WTC11 (cell line): ENCODE data around the gene GAPDHS. TPM values are rescaled to one million over a fixed set of nuclear protein-coding genes. Genes with fewer than 3 reads are reported as not detected.

Source experiments
- ATAC-seq: fragments of 200-7000 bp; cut with Tn5 transposase; 2 replicates; pipeline ENCODE4 v1.10.0; 2021; ENCODE audit warnings: mild to moderate bottlenecking, moderate library complexity
- CTCF ChIA-PET: fragments of 300-600 bp; sonication (Branson Sonifier 250); formaldehyde crosslinking; loops from one replicate; lab custom pipeline; 2021; ENCODE audit warnings: antibody characterized with exemption; lab: Charles Lee
- POLR2A ChIA-PET: fragments of 350-600 bp; sonication (Branson Sonifier 250); formaldehyde crosslinking; loops from one replicate; lab custom pipeline; 2021; ENCODE audit warnings: antibody characterized with exemption; lab: Charles Lee
- DNase-seq: peaks from one replicate; pipeline ENCODE4 v3.0.0; 2021; ENCODE audit warnings: low spot score
- H3K27ac Mint-ChIP-seq: 2 replicates; pipeline ENCODE4 v1.8.0; 2021; ENCODE audit warnings: mixed read lengths
- H3K27me3 Mint-ChIP-seq: 2 replicates; pipeline ENCODE4 v1.8.0; 2021; ENCODE audit warnings: low read depth, mild to moderate bottlenecking, moderate library complexity, mixed read lengths
- H3K36me3 Mint-ChIP-seq: 2 replicates; pipeline ENCODE4 v1.8.0; 2021; ENCODE audit warnings: mixed read lengths
- H3K4me1 Mint-ChIP-seq: 2 replicates; pipeline ENCODE4 v1.8.0; 2022; ENCODE audit warnings: mixed read lengths
- H3K4me3 Mint-ChIP-seq: 2 replicates; pipeline ENCODE4 v1.8.0; 2021; ENCODE audit warnings: mild to moderate bottlenecking, moderate library complexity, mixed read lengths
- H3K9me3 Mint-ChIP-seq: 2 replicates; pipeline ENCODE4 v1.8.0; 2021; ENCODE audit warnings: mixed read lengths
- EMX1 ChIP-seq: fragments of 250-450 bp; sonication (Bioruptor Pico); IDR thresholded peaks from 2 replicates; pipeline ENCODE4 v1.8.0; 2021; ENCODE audit warnings: mild to moderate bottlenecking
- FOXJ3 ChIP-seq: sonication (generic); formaldehyde crosslinking; IDR thresholded peaks from 2 replicates; pipeline ENCODE4 v1.9.0; 2021; ENCODE audit warnings: missing genetic modification reagents, mild to moderate bottlenecking, borderline replicate concordance
- IRF2 ChIP-seq: sonication (generic); formaldehyde crosslinking; IDR thresholded peaks from 2 replicates; pipeline ENCODE4 v1.8.0; 2022; ENCODE audit warnings: low read depth, missing genetic modification reagents, borderline replicate concordance
- MXD4 ChIP-seq: fragments of 250-450 bp; sonication (Bioruptor Pico); IDR thresholded peaks from 2 replicates; pipeline ENCODE4 v1.8.0; 2021; ENCODE audit warnings: mild to moderate bottlenecking, moderate library complexity, borderline replicate concordance
- NR2C2 ChIP-seq: sonication (generic); formaldehyde crosslinking; IDR thresholded peaks from 2 replicates; pipeline ENCODE4 v1.8.0; 2022; ENCODE audit warnings: mild to moderate bottlenecking, missing genetic modification reagents
- OVOL2 ChIP-seq: fragments of 250-450 bp; sonication (Bioruptor Pico); IDR thresholded peaks from 2 replicates; pipeline ENCODE4 v1.9.0; 2021; ENCODE audit warnings: mild to moderate bottlenecking, borderline replicate concordance
- PRRX2 ChIP-seq: fragments of 250-450 bp; sonication (Bioruptor Pico); IDR thresholded peaks from 2 replicates; pipeline ENCODE4 v1.8.0; 2021; ENCODE audit warnings: mild to moderate bottlenecking
- SMAD3 ChIP-seq: sonication (generic); formaldehyde crosslinking; IDR thresholded peaks from 2 replicates; pipeline ENCODE4 v1.8.0; 2022; ENCODE audit warnings: missing genetic modification reagents, mild to moderate bottlenecking, borderline replicate concordance
- TEAD1 ChIP-seq: sonication (generic); formaldehyde crosslinking; IDR thresholded peaks from 2 replicates; pipeline ENCODE4 v1.8.0; 2022; ENCODE audit warnings: mild to moderate bottlenecking, missing genetic modification reagents
- ZNF121 ChIP-seq: sonication (generic); formaldehyde crosslinking; IDR thresholded peaks from 2 replicates; pipeline ENCODE4 v1.8.0; 2023; ENCODE audit warnings: missing genetic modification reagents
- ZNF263 ChIP-seq: sonication (generic); formaldehyde crosslinking; IDR thresholded peaks from 2 replicates; pipeline ENCODE4 v1.8.1; 2022; ENCODE audit warnings: low read depth, mild to moderate bottlenecking, moderate library complexity, missing genetic modification reagents
- ZNF396 ChIP-seq: fragments of 250-450 bp; sonication (Bioruptor Pico); IDR thresholded peaks from 2 replicates; pipeline ENCODE4 v1.8.0; 2021; ENCODE audit warnings: mild to moderate bottlenecking, moderate library complexity, borderline replicate concordance
- ZNF416 ChIP-seq: fragments of 250-450 bp; sonication (Bioruptor Pico); IDR thresholded peaks from 2 replicates; pipeline ENCODE4 v1.9.0; 2021; ENCODE audit warnings: mild to moderate bottlenecking, inconsistent platforms
- total RNA-seq: library from RNA; stranded (reverse); gene quantifications from 3 replicates; pipeline ENCODE4 v1.2.3, GENCODE V29; 2021
- TF ChIP-seq, protein P1 (sequence below): fragments of 250-450 bp; sonication (Bioruptor Pico); IDR thresholded peaks from 2 replicates; pipeline ENCODE4 v1.8.0; 2021; ENCODE audit warnings: mild to moderate bottlenecking
- TF ChIP-seq, protein P2 (sequence below): sonication (generic); formaldehyde crosslinking; IDR thresholded peaks from 2 replicates; pipeline ENCODE4 v1.8.1; 2022; ENCODE audit warnings: mild to moderate bottlenecking, moderate library complexity, missing genetic modification reagents
- TF ChIP-seq, protein P3 (sequence below): sonication (generic); formaldehyde crosslinking; IDR thresholded peaks from 2 replicates; pipeline ENCODE4 v1.8.1; 2023; ENCODE audit warnings: mild to moderate bottlenecking, moderate library complexity, missing genetic modification reagents
- TF ChIP-seq, protein P4 (sequence below): sonication (generic); formaldehyde crosslinking; IDR thresholded peaks from 2 replicates; pipeline ENCODE4 v1.8.0; 2022; ENCODE audit warnings: missing genetic modification reagents
- TF ChIP-seq, protein P5 (sequence below): sonication (generic); formaldehyde crosslinking; IDR thresholded peaks from 2 replicates; pipeline ENCODE4 v1.8.1; 2023; ENCODE audit warnings: mild to moderate bottlenecking, missing genetic modification reagents, moderate library complexity
- TF ChIP-seq, protein P6 (sequence below): sonication (generic); formaldehyde crosslinking; IDR thresholded peaks from 2 replicates; pipeline ENCODE4 v1.8.0; 2022; ENCODE audit warnings: mild to moderate bottlenecking, missing genetic modification reagents
- TF ChIP-seq, protein P7 (sequence below): sonication (generic); formaldehyde crosslinking; IDR thresholded peaks from 2 replicates; pipeline ENCODE4 v1.8.1; 2023; ENCODE audit warnings: mild to moderate bottlenecking, missing genetic modification reagents, moderate library complexity

Gene GAPDHS
- total RNA-seq, 1 experiment from 2014 or later, result 0.20 TPM

DNA sequence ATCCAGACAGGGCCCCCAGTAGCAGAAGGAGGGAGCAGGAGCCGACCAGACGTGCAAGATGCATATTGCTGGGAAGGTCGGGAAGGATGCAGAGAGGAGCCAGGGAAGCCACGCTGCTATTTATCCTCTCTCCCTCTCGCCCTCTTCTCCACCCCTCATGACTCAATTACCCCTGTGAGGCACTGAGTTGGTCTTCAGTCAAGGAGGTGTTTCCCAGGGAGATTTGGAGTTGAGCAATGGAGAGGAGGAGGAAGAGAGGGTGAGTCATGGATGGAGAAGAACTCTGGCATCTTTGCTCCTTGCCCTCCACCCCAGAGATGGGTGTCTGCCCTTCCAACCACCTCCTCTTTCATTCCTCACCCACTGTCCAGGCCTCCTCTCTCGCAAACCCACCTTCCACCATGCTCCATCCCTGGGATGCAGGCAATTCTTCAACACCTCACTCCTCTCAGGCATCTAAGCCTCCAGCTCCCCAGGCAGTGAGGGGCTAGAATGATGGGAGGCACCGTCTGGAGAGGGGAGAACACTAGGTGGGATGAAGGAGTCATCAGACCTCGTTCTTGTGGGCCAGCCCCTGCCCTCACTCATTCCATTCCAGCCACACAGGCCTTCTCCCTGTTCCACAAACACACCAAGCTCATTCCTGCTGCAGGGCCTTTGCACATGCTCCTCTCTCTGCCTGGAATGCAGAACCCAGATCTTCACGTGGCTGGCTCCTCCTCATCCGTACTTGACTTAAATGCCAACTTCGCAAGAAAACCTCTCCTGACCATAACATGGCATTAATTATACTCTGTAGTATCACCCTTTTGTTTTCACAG lies 4.8 kb upstream of the GAPDHS start, which contains the start of gene SBSN:
Gene SBSN (minus strand): TSS at position 94 of the 821 bp plus-strand sequence. CDS start 30 bp downstream, at position 64.
- Mint-ChIP-seq H3K4me1 (peaks cover 20% of the 10 kb centered on the region), H3K27ac (no peak within 1 kb of the TSS), H3K4me3 (no peak within 1 kb of the TSS), H3K36me3 (no peaks in the 10 kb centered on the region), H3K27me3 (peaks cover 36% of the 10 kb centered on the region)
- ChIA-PET CTCF (interaction anchor here (0.6 to 1.1 kb wide), 2 partner anchors 18 to 411 kb away, joined by 3 read pairs; no protein-coding TSS in a partner anchor), POLR2A (no interaction called here)
- no peak for DNase-seq
- TF ChIP-seq ZNF263 (CRISPR knock-in tag) (no peak), NR2C2 (CRISPR knock-in tag) (no peak), ZNF396 (CRISPR knock-in tag) (no peak), PRRX2 (CRISPR knock-in tag) (no peak), EMX1 (CRISPR knock-in tag) (no peak)
- TF ChIP-seq, protein P1, sequence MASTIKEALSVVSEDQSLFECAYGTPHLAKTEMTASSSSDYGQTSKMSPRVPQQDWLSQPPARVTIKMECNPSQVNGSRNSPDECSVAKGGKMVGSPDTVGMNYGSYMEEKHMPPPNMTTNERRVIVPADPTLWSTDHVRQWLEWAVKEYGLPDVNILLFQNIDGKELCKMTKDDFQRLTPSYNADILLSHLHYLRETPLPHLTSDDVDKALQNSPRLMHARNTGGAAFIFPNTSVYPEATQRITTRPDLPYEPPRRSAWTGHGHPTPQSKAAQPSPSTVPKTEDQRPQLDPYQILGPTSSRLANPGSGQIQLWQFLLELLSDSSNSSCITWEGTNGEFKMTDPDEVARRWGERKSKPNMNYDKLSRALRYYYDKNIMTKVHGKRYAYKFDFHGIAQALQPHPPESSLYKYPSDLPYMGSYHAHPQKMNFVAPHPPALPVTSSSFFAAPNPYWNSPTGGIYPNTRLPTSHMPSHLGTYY, result no peak
- TF ChIP-seq, protein P2, sequence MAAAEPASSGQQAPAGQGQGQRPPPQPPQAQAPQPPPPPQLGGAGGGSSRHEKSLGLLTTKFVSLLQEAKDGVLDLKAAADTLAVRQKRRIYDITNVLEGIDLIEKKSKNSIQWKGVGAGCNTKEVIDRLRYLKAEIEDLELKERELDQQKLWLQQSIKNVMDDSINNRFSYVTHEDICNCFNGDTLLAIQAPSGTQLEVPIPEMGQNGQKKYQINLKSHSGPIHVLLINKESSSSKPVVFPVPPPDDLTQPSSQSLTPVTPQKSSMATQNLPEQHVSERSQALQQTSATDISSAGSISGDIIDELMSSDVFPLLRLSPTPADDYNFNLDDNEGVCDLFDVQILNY, result no peak
- TF ChIP-seq, all 79 proteins: peak for 0
- H3K9me3 Mint-ChIP-seq, result 0 out of 2 replicates have a peak, but pooled peaks cover 4% of the 10 kb centered on the region
- ATAC-seq, result no peak

DNA sequence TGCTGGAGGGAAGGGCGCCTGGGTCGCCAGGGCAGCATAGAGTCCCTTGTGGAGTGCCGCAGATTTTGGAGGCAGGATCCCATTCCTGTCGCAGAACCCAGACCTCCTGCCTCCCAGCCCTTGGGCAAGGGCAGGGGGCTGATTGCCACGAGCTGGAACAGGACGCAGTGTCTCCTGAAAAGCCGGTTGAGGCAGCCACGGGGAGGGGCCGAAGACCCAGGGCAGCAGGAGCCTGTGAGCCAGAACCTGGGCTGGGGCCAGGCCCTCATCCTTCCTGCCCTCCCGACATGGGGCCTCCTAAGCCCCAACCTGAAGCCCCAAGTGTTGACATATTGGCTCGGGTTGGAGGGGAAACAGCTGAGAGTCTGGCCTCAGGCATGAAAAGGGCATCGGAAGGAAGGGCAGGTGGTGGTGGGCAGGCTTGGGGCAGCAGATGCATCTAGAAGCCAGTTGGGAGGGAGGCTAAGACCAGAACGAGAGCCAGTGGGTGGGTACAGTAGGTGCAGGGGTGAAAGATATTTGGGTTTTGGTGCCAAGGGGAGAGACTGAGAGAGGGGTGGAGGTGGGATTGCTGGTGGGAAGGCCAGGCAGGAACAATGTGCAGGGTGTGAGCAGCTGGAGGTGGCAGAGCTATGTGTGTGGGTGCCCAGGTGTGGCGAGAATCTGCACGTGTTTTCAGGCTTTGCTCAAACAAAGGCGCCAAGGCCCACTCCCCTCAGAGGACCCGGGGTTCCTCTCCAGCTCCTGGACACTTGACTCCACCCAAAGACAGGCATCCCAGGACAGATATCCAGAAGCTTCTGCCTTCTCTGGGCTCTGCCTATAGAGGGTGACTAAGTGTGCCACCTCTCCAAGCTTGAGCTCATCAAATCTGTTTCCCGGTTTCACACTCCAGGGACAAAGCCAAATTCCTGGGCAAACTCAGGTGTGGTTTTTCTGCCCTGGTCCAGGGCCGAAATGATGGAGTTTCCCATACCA lies 3.7 kb upstream of the GAPDHS start:
- Mint-ChIP-seq H3K4me3 (no peak overlapping the region), H3K4me1 (peaks cover 18% of the 10 kb centered on the region), H3K36me3 (no peaks in the 10 kb centered on the region), H3K27me3 (peaks cover 36% of the 10 kb centered on the region), H3K9me3 (0 out of 2 replicates have a peak, but pooled peaks cover 4% of the 10 kb centered on the region), H3K27ac (no peak overlapping the region)
- CTCF ChIA-PET, result interaction anchor here (0.5 to 1.1 kb wide), 3 partner anchors 16 to 334 kb away, joined by 3 read pairs; partner anchors contain the start of gene DMKN
- POLR2A ChIA-PET, result interaction anchor here (0.5 kb wide), 1 partner anchor 16 kb away, joined by 5 read pairs; the partner anchor contains the start of gene DMKN
- no peak for DNase-seq
- no peak for ATAC-seq
- TF ChIP-seq ZNF121, result no peak
- TF ChIP-seq, protein P3, sequence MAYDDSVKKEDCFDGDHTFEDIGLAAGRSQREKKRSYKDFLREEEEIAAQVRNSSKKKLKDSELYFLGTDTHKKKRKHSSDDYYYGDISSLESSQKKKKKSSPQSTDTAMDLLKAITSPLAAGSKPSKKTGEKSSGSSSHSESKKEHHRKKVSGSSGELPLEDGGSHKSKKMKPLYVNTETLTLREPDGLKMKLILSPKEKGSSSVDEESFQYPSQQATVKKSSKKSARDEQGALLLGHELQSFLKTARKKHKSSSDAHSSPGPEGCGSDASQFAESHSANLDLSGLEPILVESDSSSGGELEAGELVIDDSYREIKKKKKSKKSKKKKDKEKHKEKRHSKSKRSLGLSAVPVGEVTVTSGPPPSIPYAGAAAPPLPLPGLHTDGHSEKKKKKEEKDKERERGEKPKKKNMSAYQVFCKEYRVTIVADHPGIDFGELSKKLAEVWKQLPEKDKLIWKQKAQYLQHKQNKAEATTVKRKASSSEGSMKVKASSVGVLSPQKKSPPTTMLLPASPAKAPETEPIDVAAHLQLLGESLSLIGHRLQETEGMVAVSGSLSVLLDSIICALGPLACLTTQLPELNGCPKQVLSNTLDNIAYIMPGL, result no peak
- TF ChIP-seq ZNF416 (CRISPR knock-in tag), result no peak
- no peak for TF ChIP-seq FOXJ3 (CRISPR knock-in tag)
- TF ChIP-seq SMAD3 (CRISPR knock-in tag), result no peak
- TF ChIP-seq, protein P4, sequence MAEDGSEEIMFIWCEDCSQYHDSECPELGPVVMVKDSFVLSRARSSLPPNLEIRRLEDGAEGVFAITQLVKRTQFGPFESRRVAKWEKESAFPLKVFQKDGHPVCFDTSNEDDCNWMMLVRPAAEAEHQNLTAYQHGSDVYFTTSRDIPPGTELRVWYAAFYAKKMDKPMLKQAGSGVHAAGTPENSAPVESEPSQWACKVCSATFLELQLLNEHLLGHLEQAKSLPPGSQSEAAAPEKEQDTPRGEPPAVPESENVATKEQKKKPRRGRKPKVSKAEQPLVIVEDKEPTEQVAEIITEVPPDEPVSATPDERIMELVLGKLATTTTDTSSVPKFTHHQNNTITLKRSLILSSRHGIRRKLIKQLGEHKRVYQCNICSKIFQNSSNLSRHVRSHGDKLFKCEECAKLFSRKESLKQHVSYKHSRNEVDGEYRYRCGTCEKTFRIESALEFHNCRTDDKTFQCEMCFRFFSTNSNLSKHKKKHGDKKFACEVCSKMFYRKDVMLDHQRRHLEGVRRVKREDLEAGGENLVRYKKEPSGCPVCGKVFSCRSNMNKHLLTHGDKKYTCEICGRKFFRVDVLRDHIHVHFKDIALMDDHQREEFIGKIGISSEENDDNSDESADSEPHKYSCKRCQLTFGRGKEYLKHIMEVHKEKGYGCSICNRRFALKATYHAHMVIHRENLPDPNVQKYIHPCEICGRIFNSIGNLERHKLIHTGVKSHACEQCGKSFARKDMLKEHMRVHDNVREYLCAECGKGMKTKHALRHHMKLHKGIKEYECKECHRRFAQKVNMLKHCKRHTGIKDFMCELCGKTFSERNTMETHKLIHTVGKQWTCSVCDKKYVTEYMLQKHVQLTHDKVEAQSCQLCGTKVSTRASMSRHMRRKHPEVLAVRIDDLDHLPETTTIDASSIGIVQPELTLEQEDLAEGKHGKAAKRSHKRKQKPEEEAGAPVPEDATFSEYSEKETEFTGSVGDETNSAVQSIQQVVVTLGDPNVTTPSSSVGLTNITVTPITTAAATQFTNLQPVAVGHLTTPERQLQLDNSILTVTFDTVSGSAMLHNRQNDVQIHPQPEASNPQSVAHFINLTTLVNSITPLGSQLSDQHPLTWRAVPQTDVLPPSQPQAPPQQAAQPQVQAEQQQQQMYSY (CRISPR knock-in tag), result no peak
- TF ChIP-seq, protein P5, sequence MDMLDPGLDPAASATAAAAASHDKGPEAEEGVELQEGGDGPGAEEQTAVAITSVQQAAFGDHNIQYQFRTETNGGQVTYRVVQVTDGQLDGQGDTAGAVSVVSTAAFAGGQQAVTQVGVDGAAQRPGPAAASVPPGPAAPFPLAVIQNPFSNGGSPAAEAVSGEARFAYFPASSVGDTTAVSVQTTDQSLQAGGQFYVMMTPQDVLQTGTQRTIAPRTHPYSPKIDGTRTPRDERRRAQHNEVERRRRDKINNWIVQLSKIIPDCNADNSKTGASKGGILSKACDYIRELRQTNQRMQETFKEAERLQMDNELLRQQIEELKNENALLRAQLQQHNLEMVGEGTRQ (CRISPR knock-in tag), result no peak
- TF ChIP-seq IRF2 (CRISPR knock-in tag), result no peak
- no peak for TF ChIP-seq OVOL2 (CRISPR knock-in tag)
- TF ChIP-seq, protein P6, sequence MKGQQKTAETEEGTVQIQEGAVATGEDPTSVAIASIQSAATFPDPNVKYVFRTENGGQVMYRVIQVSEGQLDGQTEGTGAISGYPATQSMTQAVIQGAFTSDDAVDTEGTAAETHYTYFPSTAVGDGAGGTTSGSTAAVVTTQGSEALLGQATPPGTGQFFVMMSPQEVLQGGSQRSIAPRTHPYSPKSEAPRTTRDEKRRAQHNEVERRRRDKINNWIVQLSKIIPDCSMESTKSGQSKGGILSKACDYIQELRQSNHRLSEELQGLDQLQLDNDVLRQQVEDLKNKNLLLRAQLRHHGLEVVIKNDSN (CRISPR knock-in tag), result no peak
- no peak for TF ChIP-seq MXD4 (CRISPR knock-in tag)
- TF ChIP-seq, protein P7, sequence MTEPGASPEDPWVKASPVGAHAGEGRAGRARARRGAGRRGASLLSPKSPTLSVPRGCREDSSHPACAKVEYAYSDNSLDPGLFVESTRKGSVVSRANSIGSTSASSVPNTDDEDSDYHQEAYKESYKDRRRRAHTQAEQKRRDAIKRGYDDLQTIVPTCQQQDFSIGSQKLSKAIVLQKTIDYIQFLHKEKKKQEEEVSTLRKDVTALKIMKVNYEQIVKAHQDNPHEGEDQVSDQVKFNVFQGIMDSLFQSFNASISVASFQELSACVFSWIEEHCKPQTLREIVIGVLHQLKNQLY, result no peak
- no peak for TF ChIP-seq TEAD1 (CRISPR knock-in tag)
- TF ChIP-seq, protein P2, result no peak
